GM20000 (cell line): Measurements from ENCODE around the gene ST7.

ENCODE experiments used
- DNase-seq: peaks from one replicate; pipeline ENCODE4 v3.0.0; 2012; ENCODE audit warnings: low spot score
- CTCF ChIP-seq: IDR thresholded peaks from 2 replicates; pipeline ENCODE4 v1.5.1; 2012; ENCODE audit warnings: mild to moderate bottlenecking, control low read depth; ENCODE audit errors: extremely low read depth, missing control alignments

ST7 gene

GRCh38 chr7:117217106-117218035 lies 264.1 kb downstream of the ST7 start:
- TF ChIP-seq CTCF: no peak
- DNase-seq: no peak

- no peak for TF ChIP-seq CTCF
- DNase-seq: no peak
Measured at GRCh38 chr7:117218700-117219099, 265.4 kb downstream of the ST7 start.

- TF ChIP-seq CTCF: no peak
- DNase-seq: no peak
Measured at GRCh38 chr7:117219485-117219884, 266.2 kb downstream of the ST7 start.

GRCh38 chr7:117220836-117221235 lies 267.5 kb downstream of the ST7 start:
- no peak for DNase-seq
- TF ChIP-seq CTCF: no peak

GRCh38 chr7:117225536-117225935 lies 272.2 kb downstream of the ST7 start:
- no peak for TF ChIP-seq CTCF
- no peak for DNase-seq

- no peak for TF ChIP-seq CTCF
- DNase-seq: no peak
Measured at GRCh38 chr7:117227091-117227490, 273.8 kb downstream of the ST7 start.

GRCh38 chr7:117229350-117229749 lies 276.0 kb downstream of the ST7 start:
- no peak for TF ChIP-seq CTCF
- no peak for DNase-seq
